Stimulated activated CD8-positive, alpha-beta memory T cell treated with anti-CD3 and anti-CD28 coated beads, Interleukin-4, amount 100 ng/mL, for 48 hours (primary cell): ENCODE data around the gene PCDHGA5.
"Not testable (repeated sequence)": the region's sequence is repeated elsewhere in the genome, so short reads cannot be mapped to it uniquely, and the experiment has no call there.

Experiments used
- DNase-seq: peaks from one replicate; pipeline ENCODE4 v3.0.0-alpha.2; 2020

The PCDHGA5 gene

GRCh38 chr5:141388661-141389060 is 24.7 kb downstream of the PCDHGA5 start:
- DNase-seq, result no peak

DNA sequence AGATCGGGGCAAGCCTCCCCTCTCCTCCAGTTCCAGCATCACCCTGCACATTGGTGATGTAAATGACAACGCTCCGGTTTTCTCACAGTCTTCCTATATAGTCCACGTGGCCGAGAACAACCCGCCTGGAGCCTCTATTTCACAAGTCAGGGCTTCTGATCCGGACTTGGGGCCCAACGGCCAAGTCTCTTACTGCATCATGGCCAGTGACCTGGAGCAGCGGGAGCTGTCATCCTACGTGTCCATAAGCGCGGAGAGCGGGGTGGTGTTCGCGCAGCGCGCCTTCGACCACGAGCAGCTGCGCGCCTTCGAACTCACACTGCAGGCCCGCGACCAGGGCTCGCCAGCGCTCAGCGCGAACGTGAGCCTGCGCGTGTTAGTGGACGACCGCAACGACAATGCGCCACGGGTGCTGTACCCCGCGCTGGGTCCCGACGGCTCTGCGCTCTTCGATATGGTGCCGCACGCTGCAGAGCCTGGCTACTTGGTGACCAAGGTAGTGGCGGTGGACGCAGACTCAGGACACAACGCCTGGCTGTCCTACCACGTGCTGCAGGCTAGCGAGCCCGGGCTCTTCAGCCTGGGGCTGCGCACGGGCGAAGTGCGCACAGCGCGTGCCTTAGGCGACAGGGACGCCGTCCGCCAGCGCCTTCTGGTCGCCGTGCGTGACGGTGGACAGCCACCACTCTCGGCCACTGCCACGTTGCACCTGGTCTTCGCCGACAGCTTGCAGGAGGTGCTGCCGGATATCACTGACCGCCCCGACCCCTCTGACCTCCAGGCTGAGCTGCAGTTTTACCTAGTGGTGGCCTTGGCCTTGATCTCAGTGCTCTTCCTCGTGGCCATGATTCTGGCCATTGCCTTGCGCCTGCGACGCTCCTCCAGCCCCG is 25.4 kb downstream of the PCDHGA5 start:
- no peak for DNase-seq

DNA sequence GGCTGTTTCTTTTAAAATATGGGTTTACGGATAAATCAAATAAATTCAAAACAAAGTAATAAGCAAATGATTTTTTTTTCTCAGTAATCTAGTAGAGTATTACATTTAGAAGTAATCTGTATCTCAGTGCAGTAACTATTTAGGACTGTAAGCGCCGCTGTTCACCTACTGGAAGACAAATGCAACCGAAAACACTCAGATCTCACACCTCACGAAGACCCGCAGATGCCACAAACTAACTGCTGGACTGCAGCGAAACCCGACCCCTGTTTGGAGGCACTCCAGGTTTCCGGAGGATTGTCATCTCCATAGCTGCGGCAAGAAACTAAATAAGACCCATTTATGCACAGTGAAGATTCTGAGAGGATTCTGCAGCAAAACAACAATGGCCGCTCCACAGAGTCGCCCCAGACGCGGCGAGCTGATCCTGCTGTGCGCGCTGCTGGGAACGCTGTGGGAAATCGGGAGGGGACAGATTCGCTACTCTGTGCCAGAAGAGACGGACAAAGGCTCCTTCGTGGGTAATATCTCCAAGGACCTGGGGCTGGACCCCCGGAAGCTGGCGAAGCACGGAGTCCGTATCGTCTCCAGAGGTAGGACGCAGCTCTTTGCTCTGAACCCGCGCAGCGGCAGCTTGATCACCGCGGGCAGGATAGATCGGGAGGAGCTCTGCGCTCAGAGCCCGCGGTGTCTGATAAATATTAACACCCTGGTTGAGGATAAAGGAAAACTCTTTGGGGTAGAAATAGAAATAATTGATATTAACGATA is 28.7 kb downstream of the PCDHGA5 start, which contains the start of gene PCDHGA8:
Gene PCDHGA8 (plus strand): TSS at position 205 of the 770 bp plus-strand sequence. CDS start 181 bp downstream, at position 386.
- DNase-seq, result no peak

DNA sequence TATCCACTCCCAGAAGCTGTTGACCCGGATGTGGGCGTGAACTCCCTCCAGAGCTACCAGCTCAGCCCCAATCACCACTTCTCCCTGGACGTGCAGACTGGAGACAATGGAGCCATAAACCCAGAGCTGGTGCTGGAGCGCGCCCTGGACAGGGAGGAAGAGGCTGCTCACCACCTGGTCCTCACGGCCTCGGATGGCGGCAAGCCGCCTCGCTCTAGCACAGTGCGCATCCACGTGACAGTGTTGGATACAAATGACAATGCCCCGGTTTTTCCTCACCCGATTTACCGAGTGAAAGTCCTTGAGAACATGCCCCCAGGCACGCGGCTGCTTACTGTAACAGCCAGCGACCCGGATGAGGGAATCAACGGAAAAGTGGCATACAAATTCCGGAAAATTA is 29.3 kb downstream of the PCDHGA5 start:
- no peak for DNase-seq

DNA sequence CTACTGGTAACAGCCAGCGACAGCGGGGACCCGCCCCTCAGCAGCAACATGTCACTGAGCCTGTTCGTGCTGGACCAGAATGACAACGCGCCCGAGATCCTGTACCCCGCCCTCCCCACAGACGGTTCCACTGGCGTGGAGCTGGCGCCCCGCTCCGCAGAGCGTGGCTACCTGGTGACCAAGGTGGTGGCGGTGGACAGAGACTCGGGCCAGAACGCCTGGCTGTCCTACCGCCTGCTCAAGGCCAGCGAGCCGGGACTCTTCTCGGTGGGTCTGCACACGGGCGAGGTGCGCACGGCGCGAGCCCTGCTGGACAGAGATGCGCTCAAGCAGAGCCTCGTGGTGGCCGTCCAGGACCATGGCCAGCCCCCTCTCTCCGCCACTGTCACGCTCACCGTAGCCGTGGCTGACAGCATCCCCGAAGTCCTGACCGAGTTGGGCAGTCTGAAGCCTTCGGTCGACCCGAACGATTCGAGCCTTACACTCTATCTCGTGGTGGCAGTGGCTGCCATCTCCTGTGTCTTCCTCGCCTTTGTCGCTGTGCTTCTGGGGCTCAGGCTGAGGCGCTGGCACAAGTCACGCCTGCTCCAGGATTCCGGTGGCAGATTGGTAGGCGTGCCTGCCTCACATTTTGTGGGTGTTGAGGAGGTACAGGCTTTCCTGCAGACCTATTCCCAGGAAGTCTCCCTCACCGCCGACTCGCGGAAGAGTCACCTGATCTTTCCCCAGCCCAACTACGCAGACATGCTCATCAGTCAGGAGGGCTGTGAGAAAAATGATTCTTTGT is 30.6 kb downstream of the PCDHGA5 start:
- not testable (repeated sequence) for DNase-seq

GRCh38 chr5:141397756-141398551 is 34.0 kb downstream of the PCDHGA5 start, which contains the start of gene PCDHGB5:
TSS of gene PCDHGB5 (plus strand) at chr5:141397947. CDS start at chr5:141398128, 181 bp downstream.
- DNase-seq, result peak; percentile 52

GRCh38 chr5:141398608-141399007 is 34.6 kb downstream of the PCDHGA5 start:
- no peak for DNase-seq

DNA sequence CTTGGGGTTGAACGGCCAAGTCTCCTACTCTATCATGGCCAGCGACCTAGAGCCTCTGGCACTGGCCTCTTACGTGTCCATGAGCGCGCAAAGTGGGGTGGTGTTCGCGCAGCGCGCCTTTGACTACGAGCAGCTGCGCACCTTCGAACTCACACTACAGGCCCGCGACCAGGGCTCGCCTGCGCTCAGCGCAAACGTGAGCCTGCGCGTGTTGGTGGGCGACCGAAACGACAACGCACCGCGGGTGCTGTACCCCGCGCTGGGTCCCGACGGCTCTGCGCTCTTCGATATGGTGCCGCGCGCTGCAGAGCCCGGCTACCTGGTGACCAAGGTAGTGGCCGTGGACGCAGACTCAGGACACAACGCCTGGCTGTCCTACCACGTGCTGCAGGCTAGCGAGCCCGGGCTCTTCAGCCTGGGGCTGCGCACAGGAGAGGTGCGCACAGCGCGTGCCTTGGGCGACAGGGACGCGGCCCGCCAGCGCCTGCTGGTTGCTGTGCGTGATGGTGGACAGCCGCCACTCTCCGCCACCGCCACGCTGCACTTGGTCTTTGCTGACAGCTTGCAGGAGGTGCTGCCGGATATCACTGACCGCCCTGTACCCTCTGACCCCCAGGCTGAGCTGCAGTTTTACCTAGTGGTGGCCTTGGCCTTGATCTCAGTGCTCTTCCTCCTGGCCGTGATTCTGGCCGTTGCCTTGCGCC is 35.7 kb downstream of the PCDHGA5 start:
- no peak for DNase-seq

GRCh38 chr5:141402553-141403243 is 38.7 kb downstream of the PCDHGA5 start, which contains the start of gene PCDHGA9:
TSS of gene PCDHGA9 (plus strand) at chr5:141402778. CDS start at chr5:141402953, 175 bp downstream.
- DNase-seq, result no peak

DNA sequence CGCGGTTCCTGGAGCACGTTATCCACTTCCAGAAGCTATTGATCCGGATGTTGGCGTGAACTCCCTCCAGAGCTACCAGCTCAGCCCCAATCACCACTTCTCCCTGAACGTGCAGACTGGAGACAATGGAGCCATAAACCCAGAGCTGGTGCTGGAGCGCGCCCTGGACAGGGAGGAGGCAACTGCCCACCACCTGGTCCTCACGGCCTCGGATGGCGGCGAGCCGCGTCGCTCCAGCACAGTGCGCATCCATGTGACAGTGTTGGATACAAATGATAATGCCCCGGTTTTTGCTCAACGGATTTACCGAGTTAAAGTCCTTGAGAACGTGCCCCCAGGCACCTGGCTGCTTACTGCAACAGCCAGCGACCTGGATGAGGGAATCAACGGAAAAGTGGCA is 39.4 kb downstream of the PCDHGA5 start:
- no peak for DNase-seq

DNA sequence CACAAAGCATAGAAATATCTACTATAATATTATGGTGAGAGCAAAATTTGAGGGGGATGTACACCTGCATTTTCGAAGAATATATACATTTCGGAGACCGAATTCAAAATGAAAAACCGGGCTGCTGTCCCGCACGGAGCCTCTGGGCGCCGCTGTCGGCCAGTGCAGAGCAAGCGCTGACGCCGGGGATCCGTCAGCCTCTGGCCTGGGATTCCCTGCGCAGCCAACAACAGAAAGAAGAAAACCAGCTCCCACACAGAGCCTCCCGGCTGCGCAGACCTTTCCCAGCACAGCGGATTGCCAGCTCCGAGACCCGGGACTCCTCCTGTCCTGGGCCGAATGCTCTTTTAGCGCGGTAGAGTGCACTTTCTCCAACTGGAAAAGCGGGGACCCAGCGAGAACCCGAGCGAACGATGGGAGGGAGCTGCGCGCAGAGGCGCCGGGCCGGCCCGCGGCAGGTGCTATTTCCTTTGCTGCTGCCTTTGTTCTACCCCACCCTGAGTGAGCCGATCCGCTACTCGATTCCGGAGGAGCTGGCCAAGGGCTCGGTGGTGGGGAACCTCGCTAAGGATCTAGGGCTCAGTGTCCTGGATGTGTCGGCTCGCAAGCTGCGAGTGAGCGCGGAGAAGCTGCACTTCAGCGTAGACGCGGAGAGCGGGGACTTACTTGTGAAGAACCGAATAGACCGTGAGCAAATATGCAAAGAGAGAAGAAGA is 44.0 kb downstream of the PCDHGA5 start, which contains the start of gene PCDHGB6:
Gene PCDHGB6 (plus strand): TSS at position 232 of the 716 bp plus-strand sequence. CDS start 182 bp downstream, at position 414.
- peak; percentile 63 for DNase-seq

- DNase-seq, result no peak
Measured at GRCh38 chr5:141409598-141410306, 45.8 kb downstream of the PCDHGA5 start.

- no peak for DNase-seq
Measured at GRCh38 chr5:141411575-141411974, 47.6 kb downstream of the PCDHGA5 start.

DNA sequence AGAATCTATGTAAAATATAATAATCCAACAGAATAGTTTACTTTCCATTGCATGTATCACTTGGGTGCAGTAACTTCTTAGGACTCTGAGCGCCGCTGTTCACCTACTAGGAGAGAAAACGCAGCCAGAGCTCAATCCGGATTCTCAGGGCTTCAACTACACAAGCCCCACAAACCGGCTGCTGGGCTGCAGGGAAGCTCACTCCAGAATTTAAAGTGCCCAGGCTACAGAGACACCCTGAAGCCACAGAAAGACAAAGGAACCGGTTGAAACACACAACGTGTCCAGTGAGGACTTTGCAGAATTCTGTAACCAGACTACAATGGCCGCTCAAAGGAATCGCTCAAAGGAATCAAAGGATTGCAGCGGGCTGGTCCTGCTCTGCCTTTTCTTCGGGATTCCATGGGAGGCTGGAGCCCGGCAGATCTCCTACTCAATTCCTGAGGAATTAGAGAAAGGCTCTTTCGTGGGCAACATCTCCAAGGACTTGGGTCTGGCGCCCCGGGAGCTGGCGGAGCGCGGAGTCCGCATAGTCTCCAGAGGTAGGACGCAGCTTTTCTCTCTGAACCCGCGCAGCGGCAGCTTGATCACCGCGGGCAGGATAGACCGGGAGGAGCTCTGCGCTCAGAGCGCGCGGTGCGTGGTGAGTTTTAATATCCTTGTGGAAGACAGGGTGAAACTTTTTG is 49.0 kb downstream of the PCDHGA5 start, which contains the start of gene PCDHGA10:
Gene PCDHGA10 (plus strand): TSS at position 134 of the 686 bp plus-strand sequence. CDS start 189 bp downstream, at position 323.
- DNase-seq, result peak; percentile 66

GRCh38 chr5:141413540-141414069 is 49.6 kb downstream of the PCDHGA5 start:
- no peak for DNase-seq

DNA sequence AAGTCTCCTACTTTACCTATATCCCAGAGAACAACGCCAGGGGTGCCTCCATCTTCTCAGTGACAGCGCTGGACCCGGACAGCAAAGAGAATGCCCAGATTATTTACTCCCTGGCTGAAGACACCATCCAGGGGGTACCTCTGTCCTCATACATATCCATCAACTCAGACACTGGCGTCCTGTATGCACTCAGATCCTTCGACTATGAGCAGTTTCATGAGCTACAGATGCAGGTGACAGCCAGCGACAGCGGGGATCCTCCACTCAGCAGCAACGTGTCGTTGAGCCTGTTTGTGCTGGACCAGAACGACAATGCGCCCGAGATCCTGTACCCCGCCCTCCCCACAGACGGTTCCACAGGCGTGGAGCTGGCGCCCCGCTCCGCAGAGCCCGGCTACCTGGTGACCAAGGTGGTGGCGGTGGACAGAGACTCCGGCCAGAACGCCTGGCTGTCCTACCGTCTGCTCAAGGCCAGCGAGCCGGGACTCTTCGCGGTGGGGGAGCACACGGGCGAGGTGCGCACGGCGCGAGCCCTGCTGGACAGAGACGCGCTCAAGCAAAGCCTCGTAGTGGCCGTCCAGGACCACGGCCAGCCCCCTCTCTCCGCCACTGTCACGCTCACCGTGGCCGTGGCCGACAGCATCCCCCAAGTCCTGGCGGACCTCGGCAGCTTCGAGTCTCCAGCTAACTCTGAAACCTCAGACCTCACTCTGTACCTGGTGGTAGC is 50.7 kb downstream of the PCDHGA5 start:
- not testable (repeated sequence) for DNase-seq

DNA sequence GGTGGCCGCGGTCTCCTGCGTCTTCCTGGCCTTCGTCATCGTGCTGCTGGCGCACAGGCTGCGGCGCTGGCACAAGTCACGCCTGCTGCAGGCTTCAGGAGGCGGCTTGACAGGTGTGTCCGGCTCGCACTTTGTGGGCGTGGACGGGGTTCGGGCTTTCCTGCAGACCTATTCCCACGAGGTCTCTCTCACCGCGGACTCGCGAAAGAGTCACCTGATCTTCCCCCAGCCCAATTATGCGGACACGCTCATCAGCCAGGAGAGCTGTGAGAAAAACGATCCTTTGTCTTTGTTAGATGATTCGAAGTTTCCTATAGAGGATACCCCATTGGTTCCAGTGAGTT is 51.3 kb downstream of the PCDHGA5 start:
- DNase-seq, result not testable (repeated sequence)
